Colon (tissue), 2 donors: ENCODE data around the gene SATB2.

Source experiments
- FAIRE-seq: peaks from 2 replicates; lab custom pipeline; 2012; peaks lifted over from hg19 to GRCh38; lab: Jason Lieb, UNC
- donor health status: control.
- donor health status: control.

Gene SATB2

GRCh38 chr2:199457147-199458008, at the start of gene SATB2:
Gene SATB2, minus strand, starts transcription at chr2:199457939. Its CDS starts 1,902 bp downstream, at chr2:199456037.
- FAIRE-seq = no peak

- FAIRE-seq = no peak
These were observed 48.1 kb upstream of the SATB2 start for GRCh38 chr2:199505755-199506403.

GRCh38 chr2:199503148-199503547, 45.4 kb upstream of the SATB2 start:
- FAIRE-seq = no peak

- no peak for FAIRE-seq
These were observed 41.3 kb upstream of the SATB2 start for GRCh38 chr2:199499005-199499404.

GRCh38 chr2:199495147-199495546, 37.4 kb upstream of the SATB2 start:
- FAIRE-seq = no peak

GRCh38 chr2:199490049-199490448, 32.3 kb upstream of the SATB2 start:
- FAIRE-seq = no peak

GRCh38 chr2:199488772-199489400, 31.1 kb upstream of the SATB2 start:
- no peak for FAIRE-seq

- FAIRE-seq = no peak
These were observed 28.1 kb upstream of the SATB2 start for GRCh38 chr2:199485732-199486335.

- no peak for FAIRE-seq
These were observed 27.2 kb upstream of the SATB2 start for GRCh38 chr2:199484927-199485326.

GRCh38 chr2:199480966-199481365, 23.2 kb upstream of the SATB2 start:
- no peak for FAIRE-seq

GRCh38 chr2:199477277-199477834, 19.6 kb upstream of the SATB2 start:
- FAIRE-seq = no peak

GRCh38 chr2:199471443-199472057, 13.8 kb upstream of the SATB2 start:
- no peak for FAIRE-seq

GRCh38 chr2:199470672-199471442, 13.1 kb upstream of the SATB2 start:
- no peak for FAIRE-seq

- FAIRE-seq = no peak
These were observed 12.6 kb upstream of the SATB2 start for GRCh38 chr2:199470361-199470671.

- no peak for FAIRE-seq
These were observed 12.0 kb upstream of the SATB2 start for GRCh38 chr2:199469514-199470360.

- FAIRE-seq = no peak
These were observed 11.1 kb upstream of the SATB2 start for GRCh38 chr2:199468561-199469513.

- no peak for FAIRE-seq
These were observed 9.5 kb upstream of the SATB2 start for GRCh38 chr2:199467066-199467822.

- FAIRE-seq = no peak
These were observed 8.9 kb upstream of the SATB2 start for GRCh38 chr2:199466692-199467065.
